ENCODE results near the gene SLC39A11. TPM values are rescaled to one million over a fixed set of nuclear protein-coding genes. Genes with fewer than 3 reads are reported as not detected.

The SLC39A11 gene
- total and polyA plus RNA-seq, 2 of the 13 experiments (the other 11 are each of a cell fraction or from before 2014, with no cell fraction given), result 17.2 to 31.5 TPM

DNA sequence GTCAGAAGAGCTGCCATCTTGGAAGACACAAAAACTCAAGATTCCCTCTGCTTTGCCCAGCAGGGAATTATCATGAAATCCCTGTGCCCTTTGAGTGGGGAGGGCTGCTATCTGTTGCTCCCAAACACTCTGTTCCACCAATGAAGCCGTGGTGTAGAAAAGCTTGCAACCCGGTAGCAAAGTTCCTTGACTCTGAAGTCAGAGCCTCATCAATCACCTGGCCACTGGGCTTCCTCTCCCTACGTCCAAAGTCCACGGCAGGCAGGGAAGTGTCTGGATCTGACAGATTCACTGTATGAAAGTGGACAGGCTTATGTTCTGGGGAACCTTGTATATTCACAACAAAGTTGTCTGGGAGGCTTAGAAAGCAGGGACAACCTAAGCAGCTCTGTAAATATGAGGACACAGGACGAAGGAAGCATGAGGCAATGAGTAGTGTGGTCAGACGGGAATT, 343.3 kb downstream of the SLC39A11 start (continued):
- TF ChIP-seq, protein P1, sequence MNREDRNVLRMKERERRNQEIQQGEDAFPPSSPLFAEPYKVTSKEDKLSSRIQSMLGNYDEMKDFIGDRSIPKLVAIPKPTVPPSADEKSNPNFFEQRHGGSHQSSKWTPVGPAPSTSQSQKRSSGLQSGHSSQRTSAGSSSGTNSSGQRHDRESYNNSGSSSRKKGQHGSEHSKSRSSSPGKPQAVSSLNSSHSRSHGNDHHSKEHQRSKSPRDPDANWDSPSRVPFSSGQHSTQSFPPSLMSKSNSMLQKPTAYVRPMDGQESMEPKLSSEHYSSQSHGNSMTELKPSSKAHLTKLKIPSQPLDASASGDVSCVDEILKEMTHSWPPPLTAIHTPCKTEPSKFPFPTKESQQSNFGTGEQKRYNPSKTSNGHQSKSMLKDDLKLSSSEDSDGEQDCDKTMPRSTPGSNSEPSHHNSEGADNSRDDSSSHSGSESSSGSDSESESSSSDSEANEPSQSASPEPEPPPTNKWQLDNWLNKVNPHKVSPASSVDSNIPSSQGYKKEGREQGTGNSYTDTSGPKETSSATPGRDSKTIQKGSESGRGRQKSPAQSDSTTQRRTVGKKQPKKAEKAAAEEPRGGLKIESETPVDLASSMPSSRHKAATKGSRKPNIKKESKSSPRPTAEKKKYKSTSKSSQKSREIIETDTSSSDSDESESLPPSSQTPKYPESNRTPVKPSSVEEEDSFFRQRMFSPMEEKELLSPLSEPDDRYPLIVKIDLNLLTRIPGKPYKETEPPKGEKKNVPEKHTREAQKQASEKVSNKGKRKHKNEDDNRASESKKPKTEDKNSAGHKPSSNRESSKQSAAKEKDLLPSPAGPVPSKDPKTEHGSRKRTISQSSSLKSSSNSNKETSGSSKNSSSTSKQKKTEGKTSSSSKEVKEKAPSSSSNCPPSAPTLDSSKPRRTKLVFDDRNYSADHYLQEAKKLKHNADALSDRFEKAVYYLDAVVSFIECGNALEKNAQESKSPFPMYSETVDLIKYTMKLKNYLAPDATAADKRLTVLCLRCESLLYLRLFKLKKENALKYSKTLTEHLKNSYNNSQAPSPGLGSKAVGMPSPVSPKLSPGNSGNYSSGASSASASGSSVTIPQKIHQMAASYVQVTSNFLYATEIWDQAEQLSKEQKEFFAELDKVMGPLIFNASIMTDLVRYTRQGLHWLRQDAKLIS (CRISPR knock-in tag; IDR thresholded peaks at IDR 0.05), result no peak
- TF ChIP-seq HNF4A (CRISPR knock-in tag; IDR thresholded peaks at IDR 0.05) (peak; percentile 96), ZNF883 (CRISPR knock-in tag; IDR thresholded peaks at IDR 0.05; ENCODE audit: not compliant biosample characterization) (no peak), IRX3 (CRISPR knock-in tag; IDR thresholded peaks at IDR 0.05; ENCODE audit: borderline replicate concordance, low read depth) (no peak), ZNF234 (CRISPR knock-in tag; conservative IDR thresholded peaks at IDR 0.05) (no peak), ZNF451 (CRISPR knock-in tag; IDR thresholded peaks at IDR 0.05) (no peak), ZNF251 (CRISPR knock-in tag; IDR thresholded peaks at IDR 0.05) (no peak), ZNF564 (CRISPR knock-in tag; IDR thresholded peaks at IDR 0.05) (no peak), ZNF510 (CRISPR knock-in tag; IDR thresholded peaks at IDR 0.05; ENCODE audit: low read depth) (no peak), TBL1XR1 (IDR thresholded peaks at IDR 0.05; ENCODE audit: borderline replicate concordance, low read length, partially characterized antibody) (no peak), ZNF775 (CRISPR knock-in tag; IDR thresholded peaks at IDR 0.05; ENCODE audit: borderline replicate concordance) (no peak), TAF15 (IDR thresholded peaks at IDR 0.05; ENCODE audit: low read depth, low read length, poor library complexity, severe bottlenecking) (no peak), ZSCAN12 (CRISPR knock-in tag; IDR thresholded peaks at IDR 0.05) (no peak), ZNF891 (CRISPR knock-in tag; IDR thresholded peaks at IDR 0.05) (no peak), ZNF17 (CRISPR knock-in tag; IDR thresholded peaks at IDR 0.05) (no peak), NFE2 (CRISPR knock-in tag; IDR thresholded peaks at IDR 0.05) (no peak), HNF4G (IDR thresholded peaks at IDR 0.05; ENCODE audit: borderline replicate concordance, low read depth, low read length) (peak; percentile 91), HNF4G (CRISPR knock-in tag; IDR thresholded peaks at IDR 0.05; ENCODE audit: borderline replicate concordance, low read depth) (peak; percentile 69; the same call in 1 of the 2 replicates), BRCA1 (CRISPR knock-in tag; IDR thresholded peaks at IDR 0.05) (no peak), HDAC1 (CRISPR knock-in tag; IDR thresholded peaks at IDR 0.05) (peak; percentile 44; the same call in 1 of the 2 replicates), ZNF446 (CRISPR knock-in tag; IDR thresholded peaks at IDR 0.05) (no peak), CHCHD3 (CRISPR knock-in tag; IDR thresholded peaks at IDR 0.05) (no peak), EP300 (IDR thresholded peaks at IDR 0.05; ENCODE audit: low read depth in 2 of 2, low read length in 2 of 2) (0 out of 4 replicates have a peak, but pooled peaks of 1 of the 2 experiments have one; percentile 34), EP300 (CRISPR knock-in tag; IDR thresholded peaks at IDR 0.05; ENCODE audit: borderline replicate concordance) (no peak)
- TF ChIP-seq, protein P2, sequence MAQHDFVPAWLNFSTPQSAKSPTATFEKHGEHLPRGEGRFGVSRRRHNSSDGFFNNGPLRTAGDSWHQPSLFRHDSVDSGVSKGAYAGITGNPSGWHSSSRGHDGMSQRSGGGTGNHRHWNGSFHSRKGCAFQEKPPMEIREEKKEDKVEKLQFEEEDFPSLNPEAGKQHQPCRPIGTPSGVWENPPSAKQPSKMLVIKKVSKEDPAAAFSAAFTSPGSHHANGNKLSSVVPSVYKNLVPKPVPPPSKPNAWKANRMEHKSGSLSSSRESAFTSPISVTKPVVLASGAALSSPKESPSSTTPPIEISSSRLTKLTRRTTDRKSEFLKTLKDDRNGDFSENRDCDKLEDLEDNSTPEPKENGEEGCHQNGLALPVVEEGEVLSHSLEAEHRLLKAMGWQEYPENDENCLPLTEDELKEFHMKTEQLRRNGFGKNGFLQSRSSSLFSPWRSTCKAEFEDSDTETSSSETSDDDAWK (CRISPR knock-in tag; IDR thresholded peaks at IDR 0.05), result no peak
- TF ChIP-seq, protein P3, sequence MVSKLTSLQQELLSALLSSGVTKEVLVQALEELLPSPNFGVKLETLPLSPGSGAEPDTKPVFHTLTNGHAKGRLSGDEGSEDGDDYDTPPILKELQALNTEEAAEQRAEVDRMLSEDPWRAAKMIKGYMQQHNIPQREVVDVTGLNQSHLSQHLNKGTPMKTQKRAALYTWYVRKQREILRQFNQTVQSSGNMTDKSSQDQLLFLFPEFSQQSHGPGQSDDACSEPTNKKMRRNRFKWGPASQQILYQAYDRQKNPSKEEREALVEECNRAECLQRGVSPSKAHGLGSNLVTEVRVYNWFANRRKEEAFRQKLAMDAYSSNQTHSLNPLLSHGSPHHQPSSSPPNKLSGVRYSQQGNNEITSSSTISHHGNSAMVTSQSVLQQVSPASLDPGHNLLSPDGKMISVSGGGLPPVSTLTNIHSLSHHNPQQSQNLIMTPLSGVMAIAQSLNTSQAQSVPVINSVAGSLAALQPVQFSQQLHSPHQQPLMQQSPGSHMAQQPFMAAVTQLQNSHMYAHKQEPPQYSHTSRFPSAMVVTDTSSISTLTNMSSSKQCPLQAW (CRISPR knock-in tag; IDR thresholded peaks at IDR 0.05), result peak; percentile 78

Measured in HepG2 (cell line).